ENCODE measurements around the gene KRTAP20-3. TPM values are rescaled to one million over a fixed set of nuclear protein-coding genes. Genes with fewer than 3 reads are reported as not detected.

KRTAP20-3 gene
- total RNA-seq: not detected in 2 replicates

DNA sequence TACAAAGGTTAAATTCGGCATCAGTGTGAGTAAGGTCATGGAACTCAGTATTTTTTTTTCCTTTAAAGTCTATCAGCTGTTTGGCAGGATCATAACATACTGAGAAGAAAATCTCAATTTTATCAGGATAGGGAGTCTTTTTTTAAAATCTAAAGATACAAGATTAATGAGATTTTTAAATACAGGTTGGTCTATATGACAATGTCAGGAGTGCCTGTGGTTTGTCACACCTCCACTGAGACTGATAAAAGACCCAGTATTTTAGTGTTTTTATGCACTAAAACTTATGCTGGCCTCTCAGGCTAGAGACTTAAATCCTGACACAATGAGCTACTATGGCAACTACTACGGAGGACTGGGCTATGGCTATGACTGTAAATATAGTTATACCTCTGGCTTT lies at the start of gene KRTAP20-3:
TSS of gene KRTAP20-3 (plus strand) at position 301 of the 400 bp plus-strand sequence.
- Histone ChIP-seq H3K36me3 (ENCODE audit: control insufficient read depth, insufficient read depth, low read length) (no peaks in the 10 kb centered on the region), H3K27me3 (ENCODE audit: control insufficient read depth, insufficient read depth, low read length) (no peaks in the 10 kb centered on the region), H3K4me3 (ENCODE audit: low read depth, low read length) (no peak within 1 kb of the TSS)
- DNase-seq (ENCODE audit: low read depth) (no peak), FAIRE-seq (no peak)
- TF ChIP-seq, protein P1, sequence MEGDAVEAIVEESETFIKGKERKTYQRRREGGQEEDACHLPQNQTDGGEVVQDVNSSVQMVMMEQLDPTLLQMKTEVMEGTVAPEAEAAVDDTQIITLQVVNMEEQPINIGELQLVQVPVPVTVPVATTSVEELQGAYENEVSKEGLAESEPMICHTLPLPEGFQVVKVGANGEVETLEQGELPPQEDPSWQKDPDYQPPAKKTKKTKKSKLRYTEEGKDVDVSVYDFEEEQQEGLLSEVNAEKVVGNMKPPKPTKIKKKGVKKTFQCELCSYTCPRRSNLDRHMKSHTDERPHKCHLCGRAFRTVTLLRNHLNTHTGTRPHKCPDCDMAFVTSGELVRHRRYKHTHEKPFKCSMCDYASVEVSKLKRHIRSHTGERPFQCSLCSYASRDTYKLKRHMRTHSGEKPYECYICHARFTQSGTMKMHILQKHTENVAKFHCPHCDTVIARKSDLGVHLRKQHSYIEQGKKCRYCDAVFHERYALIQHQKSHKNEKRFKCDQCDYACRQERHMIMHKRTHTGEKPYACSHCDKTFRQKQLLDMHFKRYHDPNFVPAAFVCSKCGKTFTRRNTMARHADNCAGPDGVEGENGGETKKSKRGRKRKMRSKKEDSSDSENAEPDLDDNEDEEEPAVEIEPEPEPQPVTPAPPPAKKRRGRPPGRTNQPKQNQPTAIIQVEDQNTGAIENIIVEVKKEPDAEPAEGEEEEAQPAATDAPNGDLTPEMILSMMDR (IDR thresholded peaks at IDR 0.05; ENCODE audit: insufficient read depth, low read length, severe bottlenecking): no peak

DNA sequence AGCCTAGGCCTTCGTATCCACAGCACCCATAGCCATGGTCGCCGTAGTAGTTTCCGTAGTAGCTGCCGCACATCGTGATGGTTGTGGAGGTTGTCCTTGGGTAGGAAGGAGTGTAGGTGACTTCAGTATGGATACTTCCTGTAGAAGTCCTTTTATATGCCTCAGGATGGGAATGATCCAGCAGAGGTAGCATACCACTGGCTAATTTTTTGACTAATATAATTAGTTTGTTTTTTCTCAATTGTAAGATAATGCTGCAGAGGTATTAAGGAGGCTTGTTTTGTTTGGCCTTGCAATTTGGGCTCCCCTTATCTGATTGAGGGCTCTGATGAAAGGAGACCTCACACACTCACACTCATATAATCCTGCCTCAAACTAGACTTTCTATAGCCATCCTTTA lies 43.9 kb upstream of the KRTAP20-3 start, which contains the start of gene KRTAP6-2:
TSS of gene KRTAP6-2 (minus strand) at position 101 of the 400 bp plus-strand sequence. CDS start at position 73, 28 bp downstream.
- H3K27me3 ChIP-seq (ENCODE audit: control insufficient read depth, insufficient read depth, low read length): no peaks in the 10 kb centered on the region
- FAIRE-seq (no peak), DNase-seq (ENCODE audit: low read depth) (no peak)
- no peaks in the 10 kb centered on the region for H3K36me3 ChIP-seq (ENCODE audit: control insufficient read depth, insufficient read depth, low read length)
- TF ChIP-seq, protein P1 (IDR thresholded peaks at IDR 0.05; ENCODE audit: insufficient read depth, low read length, severe bottlenecking): no peak
- no peak within 1 kb of the TSS for H3K4me3 ChIP-seq (ENCODE audit: low read depth, low read length)

DNA sequence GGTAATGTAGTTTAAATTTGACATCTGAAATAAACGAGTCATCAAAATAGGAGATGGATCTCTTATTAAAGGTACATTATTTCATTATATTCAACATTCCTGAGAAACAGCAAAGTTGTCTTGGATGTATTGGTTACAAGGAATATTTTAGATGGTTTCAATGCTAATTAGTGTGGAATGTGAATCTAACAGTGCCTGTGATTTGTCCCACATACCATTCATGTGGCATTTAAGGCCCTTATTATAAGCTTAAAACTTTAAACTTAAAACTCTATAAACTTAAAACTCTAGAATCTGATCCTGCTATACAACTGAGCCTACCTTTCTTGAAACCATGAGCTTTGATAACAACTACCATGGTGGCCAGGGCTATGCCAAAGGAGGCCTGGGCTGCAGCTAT lies 41.9 kb upstream of the KRTAP20-3 start, which contains the start of gene KRTAP22-1:
TSS of gene KRTAP22-1 (plus strand) at position 301 of the 400 bp plus-strand sequence.
- FAIRE-seq (no peak), DNase-seq (ENCODE audit: low read depth) (no peak)
- TF ChIP-seq, protein P1 (IDR thresholded peaks at IDR 0.05; ENCODE audit: insufficient read depth, low read length, severe bottlenecking): no peak
- H3K27me3 ChIP-seq (ENCODE audit: control insufficient read depth, insufficient read depth, low read length): no peaks in the 10 kb centered on the region
- H3K36me3 ChIP-seq (ENCODE audit: control insufficient read depth, insufficient read depth, low read length): no peaks in the 10 kb centered on the region
- H3K4me3 ChIP-seq (ENCODE audit: low read depth, low read length): no peak within 1 kb of the TSS

DNA sequence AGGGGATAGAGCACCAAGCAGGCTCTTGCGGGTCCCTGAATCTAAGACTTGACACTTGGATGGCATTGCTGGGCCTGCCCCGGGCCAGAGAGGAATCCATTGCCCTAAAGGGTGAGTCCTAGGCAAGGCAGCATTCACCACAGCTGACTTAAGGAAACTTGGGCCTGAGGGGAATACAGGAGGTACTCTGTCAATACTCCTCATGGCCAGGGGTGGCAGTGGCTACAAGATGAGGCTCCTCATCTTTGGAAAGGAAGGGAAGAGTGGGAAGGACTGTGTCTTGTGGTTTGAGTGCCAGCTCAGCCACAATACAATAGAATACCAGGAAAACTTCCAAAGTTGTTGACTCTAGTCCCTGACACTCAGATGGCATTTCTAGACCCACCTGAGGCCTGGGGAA lies 36.7 kb upstream of the KRTAP20-3 start:
- DNase-seq (ENCODE audit: low read depth) (no peak), FAIRE-seq (no peak)
- Histone ChIP-seq H3K36me3 (ENCODE audit: control insufficient read depth, insufficient read depth, low read length) (no peaks in the 10 kb centered on the region), H3K27me3 (ENCODE audit: control insufficient read depth, insufficient read depth, low read length) (no peaks in the 10 kb centered on the region), H3K4me3 (ENCODE audit: low read depth, low read length) (no peak overlapping the region)
- TF ChIP-seq, protein P1 (IDR thresholded peaks at IDR 0.05; ENCODE audit: insufficient read depth, low read length, severe bottlenecking): no peak

DNA sequence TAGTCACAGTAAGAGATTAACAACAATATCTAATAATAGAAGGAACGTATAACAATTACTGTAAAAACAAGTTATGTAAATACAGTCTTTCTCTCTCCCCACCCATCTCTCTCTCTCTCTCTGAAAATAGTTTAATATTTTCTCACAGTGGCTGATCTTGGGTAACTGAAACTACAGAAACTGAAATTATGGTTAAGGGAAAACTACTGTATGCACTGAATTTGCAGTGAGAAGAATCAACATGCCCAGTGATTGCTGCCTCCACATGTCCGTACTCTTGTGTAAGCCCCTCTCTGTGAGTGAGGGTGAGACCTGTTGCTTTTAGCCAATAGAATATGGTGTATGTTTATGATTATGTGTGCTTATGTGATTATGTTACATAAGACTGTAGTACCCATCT lies 30.5 kb upstream of the KRTAP20-3 start:
- TF ChIP-seq, protein P1 (IDR thresholded peaks at IDR 0.05; ENCODE audit: insufficient read depth, low read length, severe bottlenecking): no peak
- Histone ChIP-seq H3K36me3 (ENCODE audit: control insufficient read depth, insufficient read depth, low read length) (no peaks in the 10 kb centered on the region), H3K27me3 (ENCODE audit: control insufficient read depth, insufficient read depth, low read length) (no peaks in the 10 kb centered on the region), H3K4me3 (ENCODE audit: low read depth, low read length) (no peak overlapping the region)
- DNase-seq (ENCODE audit: low read depth): no peak
- FAIRE-seq: no peak

DNA sequence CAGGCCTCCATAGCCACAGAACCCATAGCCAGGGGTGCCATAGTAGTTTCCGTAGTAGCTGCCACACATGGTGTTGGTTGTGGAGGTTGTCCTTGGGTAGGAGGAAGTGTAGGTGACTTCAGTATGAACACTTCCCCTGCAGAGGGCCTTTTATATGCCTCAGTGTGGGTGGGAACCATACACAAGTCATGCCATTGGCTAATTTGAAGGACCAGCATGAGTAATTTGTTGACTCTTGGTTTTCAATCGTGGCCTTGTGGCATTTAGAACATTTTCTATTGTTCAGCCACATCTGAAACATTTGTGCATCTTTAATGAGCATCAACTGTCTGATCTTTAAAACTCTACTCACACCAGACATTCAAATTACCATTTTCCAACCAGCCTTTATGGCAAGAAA lies 28.8 kb upstream of the KRTAP20-3 start, which contains the start of gene KRTAP6-1:
TSS of gene KRTAP6-1 (minus strand) at position 95 of the 400 bp plus-strand sequence. CDS start at position 69, 26 bp downstream.
- H3K4me3 ChIP-seq (ENCODE audit: low read depth, low read length): no peak within 1 kb of the TSS
- H3K36me3 ChIP-seq (ENCODE audit: control insufficient read depth, insufficient read depth, low read length): no peaks in the 10 kb centered on the region
- no peaks in the 10 kb centered on the region for H3K27me3 ChIP-seq (ENCODE audit: control insufficient read depth, insufficient read depth, low read length)
- TF ChIP-seq, protein P1 (IDR thresholded peaks at IDR 0.05; ENCODE audit: insufficient read depth, low read length, severe bottlenecking): no peak
- FAIRE-seq (no peak), DNase-seq (ENCODE audit: low read depth) (no peak)
